A549 (cell line): ENCODE data around the gene IRS2. TPM values are rescaled to one million over a fixed set of nuclear protein-coding genes. Genes with fewer than 3 reads are reported as not detected.

Source experiments
- ATAC-seq, 2 experiments: fragments of 200-7000 bp in 1 of 2; fragments of >200 bp in 1 of 2; cut with Nextera tagmentation in 1 of 2; cut with Tn5 transposase in 1 of 2; 3 replicates each; pipeline versions ENCODE4 v1.8.0 to v1.9.1; 2018 to 2020; ENCODE audit warnings: mild to moderate bottlenecking in 1 of 2, moderate library complexity in 1 of 2
- CTCF ChIA-PET: fragments of 300-600 bp; sonication (Branson Sonifier 250); formaldehyde crosslinking; extraction: SDS; loops from one replicate; lab custom pipeline; 2021; ENCODE audit warnings: antibody characterized with exemption, inconsistent platforms; lab: Yijun Ruan, JAX
- POLR2A ChIA-PET: fragments of 350-600 bp; formaldehyde crosslinking; extraction: SDS; loops from one replicate; lab custom pipeline; 2021; ENCODE audit warnings: antibody characterized with exemption, inconsistent platforms; lab: Yijun Ruan, JAX
- DNase-seq, 2 experiments: peaks; one replicate each; pipeline versions ENCODE4 v3.0.0 to v3.0.0-alpha.2; 2011 to 2016; ENCODE audit warnings: low read depth in 1 of 2, low spot score in 1 of 2
- FAIRE-seq: peaks from 2 replicates; lab custom pipeline; 2011; peaks lifted over from hg19 to GRCh38; lab: Jason Lieb, UNC
- H3K27ac ChIP-seq, 2 experiments: fragments of >200 bp; sonication (Bioruptor Twin); formaldehyde crosslinking; 3 replicates each; pipeline ENCODE4 v1.5.1; 2016 to 2017
- H3K4me1 ChIP-seq: fragments of >200 bp; sonication (Bioruptor Twin); formaldehyde crosslinking; 3 replicates; pipeline ENCODE4 v1.6.1; 2016
- H3K4me2 ChIP-seq: fragments of >200 bp; sonication (Bioruptor Twin); formaldehyde crosslinking; 3 replicates; pipeline ENCODE4 v1.6.1; 2016
- H3K4me3 ChIP-seq: fragments of >200 bp; sonication (Bioruptor Twin); formaldehyde crosslinking; 3 replicates; pipeline ENCODE4 v1.5.1; 2016
- H3K9me3 ChIP-seq: fragments of >200 bp; sonication (Bioruptor Twin); formaldehyde crosslinking; 3 replicates; pipeline ENCODE4 v1.6.1; 2016
- CBX2 ChIP-seq: fragments of 200-600 bp; sonication (generic); IDR thresholded peaks from 2 replicates; pipeline ENCODE4 v1.6.1; 2016; ENCODE audit warnings: low read depth, mild to moderate bottlenecking, borderline replicate concordance
- CTCF ChIP-seq: fragments of >200 bp; sonication (Bioruptor Twin); formaldehyde crosslinking; IDR thresholded peaks from 3 replicates; pipeline ENCODE4 v1.5.1; 2016
- ESRRA ChIP-seq: fragments of 150-350 bp; IDR thresholded peaks from 2 replicates; pipeline ENCODE4 v1.6.1; 2014; ENCODE audit warnings: mild to moderate bottlenecking, low read length, borderline replicate concordance
- FOSB ChIP-seq: fragments of 250-450 bp; sonication (Bioruptor Pico); IDR thresholded peaks from 2 replicates; pipeline ENCODE4 v1.5.0; 2020; ENCODE audit warnings: mild to moderate bottlenecking, moderate library complexity
- HDAC2 ChIP-seq: fragments of 200-600 bp; sonication (generic); IDR thresholded peaks from 2 replicates; pipeline ENCODE4 v1.6.1; 2016
- HOXB5 ChIP-seq: fragments of 250-450 bp; sonication (Bioruptor Pico); IDR thresholded peaks from 2 replicates; pipeline ENCODE4 v1.5.0; 2020; ENCODE audit warnings: mild to moderate bottlenecking, moderate library complexity
- NPAS2 ChIP-seq: fragments of 250-450 bp; sonication (Bioruptor Pico); IDR thresholded peaks from 2 replicates; pipeline ENCODE4 v1.8.0; 2022; ENCODE audit warnings: mild to moderate bottlenecking, moderate library complexity, borderline replicate concordance
- NR3C1 ChIP-seq: fragments of >200 bp; sonication (Bioruptor Twin); formaldehyde crosslinking; IDR thresholded peaks from 3 replicates; pipeline ENCODE4 v1.6.1; 2017
- PBX3 ChIP-seq: IDR thresholded peaks from 2 replicates; pipeline ENCODE4 v1.6.1; 2012
- POLR2AphosphoS2 ChIP-seq: conservative IDR thresholded peaks from 2 replicates; pipeline ENCODE4 v1.6.1; 2012; ENCODE audit warnings: low read length, improper control_type of control experiment, inconsistent platforms
- RAD21 ChIP-seq, 2 experiments: fragments of >200 bp in 1 of 2; sonication (Bioruptor Twin) in 1 of 2; formaldehyde crosslinking in 1 of 2; IDR thresholded peaks in 1 of 2; conservative IDR thresholded peaks in 1 of 2; 2 replicates in 1 of 2; 3 replicates in 1 of 2; pipeline ENCODE4 v1.6.1; 2012 to 2018; ENCODE audit warnings: inconsistent platforms in 1 of 2
- RARB ChIP-seq: fragments of 250-450 bp; sonication (Bioruptor Pico); IDR thresholded peaks from 2 replicates; pipeline ENCODE4 v1.8.0; 2021; ENCODE audit warnings: mild to moderate bottlenecking, moderate library complexity
- RFX5 ChIP-seq: fragments of 450-650 bp; IDR thresholded peaks from 2 replicates; pipeline ENCODE4 v1.7.1; 2014; ENCODE audit warnings: antibody characterized with exemption, mild to moderate bottlenecking, moderate library complexity
- TFCP2L1 ChIP-seq: fragments of 250-450 bp; sonication (Bioruptor Pico); IDR thresholded peaks from 2 replicates; pipeline ENCODE4 v1.5.0; 2021; ENCODE audit warnings: mild to moderate bottlenecking
- USF2 ChIP-seq: fragments of 450-650 bp; IDR thresholded peaks from 2 replicates; pipeline ENCODE4 v1.6.1; 2014; ENCODE audit warnings: antibody characterized with exemption
- WGBS: methylation state at CpG from one replicate; pipeline ENCODE4 v1.1.6; 2017; ENCODE audit errors: missing lambda C conversion rate; 5-methylcytosine and 5-hydroxymethylcytosine counted together
- polyA plus RNA-seq, 4 experiments: library from polyadenylated mRNA; depleted of rRNA in 3 of 4; stranded (reverse); fragments of >200 nt; fragmentation: RNase III in 1 of 4; extraction: RNeasy Plus Mini Kit Qiagen cat#74134 plus additional on column Dnase treatment in 1 of 4; gene quantifications; 2 replicates in 3 of 4; 3 replicates in 1 of 4; pipeline ENCODE4 v1.2.3, GENCODE V29; 2011 to 2017
- TF ChIP-seq, protein P1 (sequence below): IDR thresholded peaks from 2 replicates; pipeline ENCODE4 v1.6.1; 2012

IRS2 gene
- polyA plus RNA-seq, 2 of the 4 experiments (the other 2 are of a cell fraction) = 4.8 to 12.3 TPM

- WGBS = 79% methylated on average over 28 of the region's 77 CpGs
- Histone ChIP-seq H3K4me3 (peak overlapping the region; percentile 89), H3K9me3 (no peaks in the 10 kb centered on the region), H3K4me2 (peak overlapping the region; percentile 95), H3K27ac (peak overlapping the region; percentile 73 to 98), H3K4me1 (peaks cover 13% of the 10 kb centered on the region)
- no peak for DNase-seq
- ATAC-seq = peak in 1 of 2 experiments; percentile 1; a peak in 1 of 6 replicates
- no peak for FAIRE-seq
- ChIA-PET CTCF (interaction anchor here (1.1 to 4.2 kb wide), 2 partner anchors 324 to 821 kb away, joined by 3 to 15 read pairs; no protein-coding TSS in a partner anchor), POLR2A (no interaction called here)
- TF ChIP-seq, protein P1, sequence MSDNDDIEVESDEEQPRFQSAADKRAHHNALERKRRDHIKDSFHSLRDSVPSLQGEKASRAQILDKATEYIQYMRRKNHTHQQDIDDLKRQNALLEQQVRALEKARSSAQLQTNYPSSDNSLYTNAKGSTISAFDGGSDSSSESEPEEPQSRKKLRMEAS = peak; percentile 13; the same call in 1 of the 2 replicates
- TF ChIP-seq NR3C1 = no peak
Observed at GRCh38 chr13:109782066-109782822, 4.1 kb downstream of the IRS2 start.

DNA sequence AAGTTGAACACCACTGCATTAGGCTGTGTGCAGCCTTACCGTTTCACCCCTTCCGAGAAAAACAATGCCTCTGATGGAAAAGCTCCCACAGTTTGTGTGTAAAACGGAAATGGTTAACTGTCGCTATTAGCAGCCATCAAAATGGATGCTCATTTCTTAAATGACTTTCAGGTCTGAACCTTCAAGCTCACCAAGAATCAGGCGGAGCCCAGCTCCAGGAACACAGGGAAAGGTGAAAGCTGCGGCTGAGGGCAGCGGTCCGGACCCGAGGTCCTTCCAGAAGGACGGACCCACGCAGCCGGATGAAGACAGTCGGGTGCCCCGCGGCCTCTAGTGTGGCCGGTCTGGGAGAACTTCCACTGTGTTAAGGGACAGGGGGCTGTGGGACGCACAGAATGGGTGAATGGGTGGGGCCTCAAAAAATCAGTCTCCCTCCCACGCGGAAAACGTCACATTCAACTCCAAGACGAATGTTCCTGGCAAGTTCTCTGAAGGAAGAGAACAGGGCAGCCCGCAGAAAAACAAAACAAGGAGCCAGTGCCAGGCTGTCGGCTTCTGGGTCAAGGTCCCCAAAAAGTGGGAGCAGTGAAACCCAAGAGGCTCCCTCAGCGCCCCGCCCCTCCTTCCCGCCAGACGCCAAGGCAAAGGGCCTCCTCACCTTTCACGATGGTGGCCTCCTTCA, 4.9 kb downstream of the IRS2 start:
- ATAC-seq (peak in 1 of 2 experiments; percentile 2; a peak in 2 of 6 replicates), FAIRE-seq (no peak), DNase-seq (no peak)
- Histone ChIP-seq H3K4me2 (peak overlapping the region; percentile 95), H3K27ac (peak overlapping the region; percentile 73 to 98), H3K4me3 (peak overlapping the region; percentile 89), H3K4me1 (peaks cover 21% of the 10 kb centered on the region), H3K9me3 (no peaks in the 10 kb centered on the region)
- POLR2A ChIA-PET = interaction anchor here (1.0 kb wide), 1 partner anchor 635 kb away, joined by 3 read pairs; no protein-coding TSS in a partner anchor
- CTCF ChIA-PET = interaction anchor here (0.9 to 4.2 kb wide), 4 partner anchors 328 to 820 kb away, joined by 4 to 15 read pairs (median 4); no protein-coding TSS in a partner anchor
- under 1% methylated on average over 23 of the region's 28 CpGs for WGBS
- TF ChIP-seq RAD21 (conservative IDR thresholded peaks at IDR 0.05 in 1 of 2, IDR thresholded peaks at IDR 0.05 in 1 of 2) = no peak
- no peak for TF ChIP-seq CBX2
- 0 out of 2 replicates have a peak, but pooled peaks have one; percentile 43 for TF ChIP-seq POLR2AphosphoS2
- no peak for TF ChIP-seq PBX3
- no peak for TF ChIP-seq NPAS2 (CRISPR knock-in tag)
- no peak for TF ChIP-seq RFX5
- TF ChIP-seq RARB (CRISPR knock-in tag) = no peak
- no peak for TF ChIP-seq TFCP2L1 (CRISPR knock-in tag)
- TF ChIP-seq ESRRA = no peak
- TF ChIP-seq FOSB (CRISPR knock-in tag) = no peak
- no peak for TF ChIP-seq HOXB5 (CRISPR knock-in tag)
- no peak for TF ChIP-seq USF2
- no peak for TF ChIP-seq HDAC2
- no peak for TF ChIP-seq CTCF
- TF ChIP-seq, protein P1 = 0 out of 2 replicates have a peak, but pooled peaks have one; percentile 16
